Brain pericyte (primary cell): ENCODE results near the gene MCTP2.

Experiments used
- DNase-seq: peaks from one replicate; pipeline ENCODE4 v3.0.0-alpha.2; 2012; ENCODE audit warnings: low read depth, low spot score

MCTP2 gene

DNA sequence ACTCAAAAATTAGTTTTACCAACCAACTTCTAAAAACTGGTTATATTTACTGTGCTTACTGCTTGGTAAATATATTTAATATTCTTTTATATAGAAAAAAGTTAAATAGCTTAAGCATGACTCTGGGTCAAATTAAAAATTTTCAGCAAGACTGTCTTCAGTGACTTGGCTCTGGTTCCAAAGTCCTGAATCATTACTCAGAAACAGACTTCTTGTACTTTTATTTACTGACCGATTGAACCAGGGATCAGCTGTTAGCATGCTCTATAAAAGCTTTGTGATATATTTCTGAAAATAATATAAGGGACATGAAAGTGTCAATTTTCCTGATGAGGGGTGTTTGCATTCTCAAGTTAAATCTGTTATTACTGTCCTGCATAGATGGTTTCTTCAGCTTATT lies 164.3 kb downstream of the MCTP2 start:
- DNase-seq: no peak

GRCh38 chr15:94397337-94397736 lies 166.0 kb downstream of the MCTP2 start:
- no peak for DNase-seq

DNA sequence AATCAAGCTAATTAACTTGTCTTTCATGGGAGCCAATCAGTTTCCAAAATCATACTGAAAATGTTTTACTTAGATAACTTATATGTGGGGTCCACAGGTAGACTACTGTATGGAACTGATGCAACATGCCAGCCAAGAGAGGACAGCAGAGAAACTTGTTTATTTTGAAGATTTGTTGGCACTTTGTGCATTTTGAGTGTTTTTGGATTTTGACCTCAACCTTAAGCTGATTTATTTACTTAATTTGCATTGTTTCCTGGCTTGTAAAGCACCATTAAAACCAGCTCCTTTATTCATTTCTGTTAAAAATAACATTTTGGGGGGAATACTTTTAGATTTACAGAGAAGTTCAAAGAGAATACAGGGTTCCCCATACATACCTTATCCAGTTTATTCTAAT lies 166.6 kb downstream of the MCTP2 start:
- no peak for DNase-seq

- DNase-seq: no peak
These were observed 169.4 kb downstream of the MCTP2 start for GRCh38 chr15:94400526-94401298.

GRCh38 chr15:94403331-94403730 lies 172.0 kb downstream of the MCTP2 start:
- no peak for DNase-seq

GRCh38 chr15:94404733-94405283 lies 173.4 kb downstream of the MCTP2 start:
- DNase-seq: no peak

DNA sequence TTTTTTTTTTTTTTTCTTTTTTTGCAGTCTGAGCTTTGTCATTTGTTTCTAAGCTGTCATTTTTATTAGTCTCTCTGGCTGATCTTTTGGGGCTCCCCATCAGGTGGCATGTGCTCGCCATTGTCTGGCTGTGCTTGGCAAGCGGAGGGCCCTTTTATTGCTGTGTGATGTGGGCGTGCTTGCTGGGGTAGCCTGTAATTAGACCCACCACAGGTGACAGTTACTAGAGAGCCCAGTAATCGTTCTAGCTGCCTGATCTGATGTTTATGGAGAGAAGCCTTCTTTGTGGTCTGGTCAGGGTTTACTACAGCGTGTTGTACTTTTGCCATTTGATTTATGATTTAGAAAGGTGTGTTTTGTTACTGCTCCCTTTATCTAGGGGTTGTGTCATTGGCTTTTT lies 179.9 kb downstream of the MCTP2 start:
- DNase-seq: no peak

DNA sequence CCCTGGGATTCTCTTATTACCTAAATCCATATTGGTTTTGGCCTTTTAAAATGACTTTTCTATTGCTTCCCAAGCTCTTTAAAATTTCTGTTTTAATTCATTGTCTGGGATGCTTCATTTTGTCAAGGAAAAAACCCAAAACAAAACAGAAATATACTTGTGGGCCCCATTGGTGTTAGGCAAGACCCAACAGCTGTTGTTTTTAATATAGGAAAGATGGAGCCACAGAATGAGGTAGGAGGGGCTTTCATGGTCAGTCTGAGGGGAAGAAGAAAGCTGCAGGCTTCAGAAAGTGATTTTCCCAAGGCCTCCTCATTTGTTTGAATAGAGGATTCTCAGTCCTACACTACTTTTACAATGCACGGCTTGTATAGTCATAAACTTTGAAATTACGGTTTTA lies 180.5 kb downstream of the MCTP2 start:
- DNase-seq: no peak

DNA sequence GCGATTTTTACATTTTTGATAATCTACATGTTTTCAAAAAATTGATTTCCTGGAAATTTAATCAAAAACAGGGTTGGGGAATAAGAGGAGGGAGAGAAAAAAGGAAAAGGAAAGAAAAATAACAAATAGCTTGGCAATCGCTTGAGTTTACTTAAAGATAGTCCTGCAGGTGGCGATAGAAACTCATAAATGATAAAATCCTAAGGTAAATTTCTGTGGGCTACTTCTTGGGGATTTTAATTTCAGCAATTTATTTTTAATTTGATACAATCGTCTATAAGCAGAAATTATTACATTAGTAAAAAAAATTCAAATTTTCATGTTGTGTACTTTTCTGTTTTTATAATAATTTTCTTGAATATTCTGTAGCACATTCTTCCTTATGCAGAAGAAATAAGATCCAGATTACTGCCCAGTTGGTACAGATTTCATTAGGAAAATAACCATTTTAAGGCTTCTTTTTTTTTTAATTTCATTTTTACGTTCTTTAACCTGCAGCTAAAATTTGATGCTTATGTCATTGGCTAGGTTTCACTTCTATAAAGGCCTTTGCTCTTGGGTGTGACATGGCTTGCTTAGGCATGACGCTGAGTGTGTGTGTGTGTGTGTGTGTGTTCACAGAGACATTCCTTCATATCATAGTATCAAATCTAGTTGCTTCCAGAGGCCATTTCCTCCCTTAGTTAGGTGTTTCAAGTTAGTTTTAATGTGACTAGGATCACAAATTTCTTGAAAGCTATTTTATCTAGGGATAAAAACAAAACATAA lies 181.8 kb downstream of the MCTP2 start:
- DNase-seq: no peak

DNA sequence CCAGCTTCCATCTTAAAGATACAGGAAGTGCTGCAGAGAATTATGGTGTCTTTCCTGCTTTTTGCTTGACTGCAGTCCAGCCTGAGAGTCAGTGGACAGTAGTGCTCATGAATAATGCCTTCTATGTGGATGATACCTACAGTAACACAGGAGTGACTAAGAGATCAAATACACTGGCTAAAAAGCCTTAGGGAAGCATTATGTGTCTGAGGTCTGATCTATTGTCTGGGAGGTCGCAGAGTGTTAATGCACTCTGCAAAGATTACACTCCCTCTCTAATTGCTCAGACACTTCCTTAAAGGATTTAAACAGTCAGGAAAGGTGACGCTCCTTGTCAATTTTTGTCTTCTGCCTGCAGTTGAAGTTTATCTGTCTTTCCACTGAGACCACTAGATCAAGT lies 183.6 kb downstream of the MCTP2 start:
- DNase-seq: no peak

DNA sequence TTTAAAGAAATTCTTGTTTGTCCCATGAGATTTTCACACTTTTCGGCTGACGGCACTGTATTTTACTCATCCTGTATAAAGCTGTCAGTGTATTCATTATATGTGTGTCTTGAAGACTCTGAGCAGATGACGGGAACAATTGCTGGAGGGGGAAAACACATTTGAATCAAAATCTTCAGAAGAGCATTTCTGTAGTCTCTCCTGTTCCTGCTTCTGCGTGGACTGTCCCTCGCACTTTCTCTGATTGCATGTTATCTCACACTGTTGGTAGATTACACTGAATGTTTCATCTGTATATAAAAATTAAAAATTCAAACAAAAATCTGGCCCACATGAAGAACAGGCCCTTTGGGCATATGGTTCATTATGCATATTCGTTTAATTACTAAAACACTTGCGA lies 184.9 kb downstream of the MCTP2 start:
- no peak for DNase-seq

- DNase-seq: no peak
These were observed 185.5 kb downstream of the MCTP2 start for GRCh38 chr15:94416820-94417219.

DNA sequence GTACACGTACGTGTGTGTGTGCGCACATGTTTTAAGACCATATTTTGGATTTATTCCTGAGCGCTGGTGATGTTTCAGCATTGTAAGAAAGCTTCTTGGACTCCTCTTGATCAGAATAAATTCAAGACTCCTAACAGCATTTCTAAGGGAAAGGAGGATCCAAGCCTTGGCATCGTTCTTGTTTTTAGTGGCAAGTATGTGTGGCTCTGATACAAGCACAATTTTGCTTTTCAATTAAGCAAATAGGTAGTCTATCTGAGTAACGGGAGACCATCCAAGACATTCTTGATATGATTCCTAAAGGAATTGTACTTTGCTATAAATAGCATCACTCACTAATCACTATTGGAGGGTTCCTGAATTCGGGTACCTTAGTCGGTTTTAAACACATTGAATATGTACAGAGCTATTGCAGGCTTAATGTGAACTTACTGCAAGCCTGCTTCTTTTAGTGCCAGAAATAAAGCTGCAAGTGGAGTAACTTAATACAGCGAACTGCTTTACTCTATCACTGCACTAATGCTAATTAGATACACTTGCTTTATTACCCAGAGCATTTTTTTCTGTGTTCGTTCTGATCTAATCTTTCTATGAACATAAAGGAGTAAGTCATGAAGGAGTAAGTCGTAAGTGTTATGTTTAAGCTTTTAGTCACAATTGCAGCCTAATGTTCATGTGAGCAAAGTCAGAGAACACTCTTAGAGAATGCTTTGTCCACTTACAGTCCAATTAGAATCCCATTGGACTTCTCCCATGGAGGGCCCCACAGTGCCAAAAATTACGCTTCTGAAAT lies 186.3 kb downstream of the MCTP2 start:
- DNase-seq: no peak

- DNase-seq: no peak
These were observed 190.3 kb downstream of the MCTP2 start for GRCh38 chr15:94421706-94422105.

GRCh38 chr15:94432279-94432678 lies 200.9 kb downstream of the MCTP2 start:
- DNase-seq: no peak

GRCh38 chr15:94439158-94439557 lies 207.8 kb downstream of the MCTP2 start:
- no peak for DNase-seq

DNA sequence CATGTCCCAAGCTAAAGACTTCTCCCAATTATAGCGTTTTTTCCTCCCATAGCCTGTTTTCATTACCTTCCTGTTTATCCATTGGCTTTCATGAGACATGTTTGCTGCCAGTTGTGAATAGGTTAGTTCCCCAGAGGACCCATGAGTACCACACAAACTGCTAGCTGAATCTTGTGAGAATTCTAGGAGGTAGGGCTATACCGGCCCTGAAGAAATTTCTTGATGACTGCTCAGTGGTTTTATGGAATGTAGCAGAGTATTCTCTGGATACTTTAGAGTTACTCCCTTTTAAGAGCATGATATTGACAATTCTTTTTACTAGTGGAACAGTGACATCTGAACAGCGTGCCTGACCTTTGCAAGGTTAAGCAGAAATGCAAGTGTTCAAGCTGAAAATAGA lies 210.4 kb downstream of the MCTP2 start:
- DNase-seq: no peak

- no peak for DNase-seq
These were observed 211.1 kb downstream of the MCTP2 start for GRCh38 chr15:94442480-94442879.

DNA sequence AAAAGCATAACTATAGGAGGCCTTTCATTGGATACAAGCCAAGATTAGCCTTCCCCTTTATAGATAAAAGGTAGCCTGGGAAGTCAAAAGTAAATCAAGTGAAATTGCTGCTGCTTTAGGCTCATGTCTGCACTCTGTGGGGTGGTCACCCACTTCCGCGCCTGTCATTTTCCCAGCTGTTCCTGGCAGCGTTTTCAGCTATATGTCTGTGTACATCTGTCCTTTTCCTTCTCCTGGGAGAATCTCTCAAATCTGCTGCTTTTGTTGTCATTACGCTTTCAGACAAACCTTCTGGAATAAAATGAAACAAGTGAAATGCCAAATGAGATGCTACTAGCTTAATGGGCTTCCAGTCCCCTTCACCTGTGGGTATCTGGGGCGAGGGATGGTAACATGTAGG lies 211.8 kb downstream of the MCTP2 start:
- no peak for DNase-seq

DNA sequence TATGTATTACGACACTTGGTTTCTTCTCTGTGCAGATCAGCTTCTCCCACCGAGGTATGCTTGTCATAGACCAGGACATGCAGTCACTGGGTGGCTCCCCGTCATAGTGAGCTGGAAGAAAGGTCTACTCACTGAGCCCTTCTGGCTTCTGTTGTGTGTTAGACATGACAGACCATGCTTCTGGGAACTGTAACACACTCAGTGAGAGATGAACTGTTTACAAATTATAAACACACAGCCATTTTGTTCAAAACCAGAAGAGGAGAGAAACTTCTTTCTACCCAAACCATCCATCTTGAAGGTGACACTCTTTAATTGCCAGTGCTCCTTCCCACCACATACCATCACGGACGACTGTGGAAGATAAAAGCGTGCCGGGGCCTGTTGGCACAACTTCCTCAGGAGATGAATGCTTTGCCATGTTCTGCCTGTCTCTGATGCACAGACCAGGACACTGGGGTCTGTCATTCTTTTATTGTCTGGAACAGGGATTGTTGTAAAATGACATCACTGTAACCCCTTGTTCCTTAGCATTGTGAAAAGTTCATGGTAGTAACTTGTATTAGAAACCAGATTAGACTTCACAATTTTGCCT lies 214.3 kb downstream of the MCTP2 start:
- DNase-seq: no peak

DNA sequence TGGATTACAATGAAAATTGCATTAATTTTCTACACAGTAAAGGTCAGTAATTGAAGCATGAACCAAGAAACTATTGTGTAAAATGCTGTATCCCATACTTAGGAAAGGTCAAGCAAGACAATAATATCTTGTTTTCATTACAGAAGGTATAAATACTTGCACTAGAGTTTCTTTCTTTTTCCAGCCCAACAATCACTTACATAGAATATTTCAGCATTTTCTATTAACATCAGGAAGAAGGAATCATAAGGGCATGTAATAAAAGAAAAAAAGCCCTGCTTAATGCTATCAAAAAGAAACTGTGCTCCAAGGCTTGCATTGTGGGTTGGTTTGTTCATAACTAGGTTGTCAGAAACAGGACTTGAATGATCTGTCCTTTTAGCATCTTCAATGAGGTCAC lies 215.1 kb downstream of the MCTP2 start:
- no peak for DNase-seq

DNA sequence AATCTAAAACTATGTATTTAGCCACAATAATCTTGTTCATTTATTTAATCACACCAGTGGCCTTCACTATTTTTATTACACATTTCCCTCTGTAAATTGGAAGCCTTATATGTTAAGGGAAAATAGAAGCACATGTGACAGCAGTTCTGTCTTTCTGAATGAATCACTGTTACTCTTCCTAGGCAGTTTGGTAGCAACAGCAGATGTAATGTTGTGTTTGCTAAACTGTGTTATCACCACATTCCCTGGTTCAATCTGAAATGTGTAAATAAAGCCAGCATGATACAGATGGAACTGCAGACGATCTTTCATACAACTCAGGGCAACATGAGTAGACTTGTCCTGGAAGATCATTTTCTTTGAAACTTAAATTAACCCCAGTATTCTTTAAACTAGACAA lies 220.1 kb downstream of the MCTP2 start:
- no peak for DNase-seq
